CD14-positive monocyte (primary cell): ENCODE data around the gene PHLDA2. TPM values are rescaled to one million over a fixed set of nuclear protein-coding genes. Genes with fewer than 3 reads are reported as not detected.

ENCODE experiments used
- DNase-seq, 3 donors: peaks; one replicate each; pipeline ENCODE4 v3.0.0-alpha.2; 2011 to 2022
- H2AFZ ChIP-seq: 2 replicates; pipeline ENCODE4 v1.6.0; 2012; ENCODE audit warnings: mild to moderate bottlenecking, low read depth, low read length, inconsistent platforms; ENCODE audit not compliant: insufficient read depth, poor library complexity, severe bottlenecking
- H3K27ac ChIP-seq, 2 donors: 1 replicate in 1 of 2; 2 replicates in 1 of 2; pipeline ENCODE4 v1.5.1; 2012 to 2013; ENCODE audit warnings: low read length in 2 of 2, control low read depth in 1 of 2, inconsistent platforms in 1 of 2, low read depth in 1 of 2, mild to moderate bottlenecking in 1 of 2
- H3K27me3 ChIP-seq, 2 donors: one replicate each; pipeline versions ENCODE4 v1.6.0 to v1.6.1; 2011 to 2013; ENCODE audit warnings: low read length in 2 of 2; ENCODE audit not compliant: control insufficient read depth in 2 of 2, insufficient read depth in 2 of 2
- H3K36me3 ChIP-seq, 2 donors: replicated peaks in 1 of 2; 1 replicate in 1 of 2; 2 replicates in 1 of 2; pipeline versions ENCODE4 v1.5.1 to v1.6.1; 2012 to 2013; ENCODE audit warnings: low read length in 2 of 2, control low read depth in 1 of 2, inconsistent platforms in 1 of 2, mild to moderate bottlenecking in 1 of 2; ENCODE audit not compliant: insufficient read depth in 2 of 2, control insufficient read depth in 1 of 2
- H3K4me1 ChIP-seq, 2 donors: 1 replicate in 1 of 2; 2 replicates in 1 of 2; pipeline versions ENCODE4 v1.5.1 to v1.6.1; 2012 to 2013; ENCODE audit warnings: low read length in 2 of 2, control low read depth in 1 of 2, inconsistent platforms in 1 of 2, mild to moderate bottlenecking in 1 of 2, moderate library complexity in 1 of 2; ENCODE audit not compliant: insufficient read depth in 2 of 2, control insufficient read depth in 1 of 2
- H3K4me2 ChIP-seq: replicated peaks from 2 replicates; pipeline ENCODE3; 2012; ENCODE audit warnings: low read length, moderate library complexity, mild to moderate bottlenecking; ENCODE audit not compliant: poor library complexity, severe bottlenecking; ENCODE audit errors: extremely low read depth
- H3K4me3 ChIP-seq, 3 experiments: fragments of 200-600 bp in 1 of 3; sonication (generic) in 1 of 3; replicated peaks in 1 of 3; 1 replicate in 2 of 3; 2 replicates in 1 of 3; pipeline ENCODE4 v1.5.1; 2011 to 2013; ENCODE audit warnings: low read length in 3 of 3, mild to moderate bottlenecking in 3 of 3, control low read depth in 2 of 3, low read depth in 2 of 3, inconsistent platforms in 1 of 3, moderate library complexity in 1 of 3
- H3K79me2 ChIP-seq: 2 replicates; pipeline ENCODE4 v1.6.0; 2012; ENCODE audit warnings: mild to moderate bottlenecking, control low read depth, inconsistent platforms, low read length, moderate library complexity; ENCODE audit not compliant: insufficient read depth
- H3K9ac ChIP-seq: 2 replicates; pipeline ENCODE4 v1.6.0; 2017; ENCODE audit warnings: low read length, mild to moderate bottlenecking; ENCODE audit not compliant: insufficient read depth, poor library complexity, severe bottlenecking
- H3K9me3 ChIP-seq, 2 donors: replicated peaks in 1 of 2; 1 replicate in 1 of 2; 2 replicates in 1 of 2; pipeline versions ENCODE4 v1.5.1 to v1.6.1; 2012 to 2013; ENCODE audit warnings: low read length in 2 of 2, control low read depth in 1 of 2; ENCODE audit not compliant: control insufficient read depth in 1 of 2, insufficient read depth in 1 of 2
- H4K20me1 ChIP-seq: 2 replicates; pipeline ENCODE4 v1.6.0; 2012; ENCODE audit warnings: mild to moderate bottlenecking, low read length, control low read depth, moderate library complexity; ENCODE audit not compliant: insufficient read depth
- H3K27ac Mint-ChIP-seq, 7 donors: one replicate each; pipeline ENCODE4 v1.8.0; 2020; ENCODE audit warnings: mild to moderate bottlenecking in 7 of 7, mixed read lengths in 7 of 7, moderate library complexity in 6 of 7, inconsistent platforms in 2 of 7
- H3K27me3 Mint-ChIP-seq, 3 donors: one replicate each; pipeline ENCODE4 v1.8.0; 2021 to 2022; ENCODE audit warnings: low read depth in 3 of 3, mild to moderate bottlenecking in 3 of 3, mixed read lengths in 3 of 3, moderate library complexity in 3 of 3, inconsistent platforms in 1 of 3
- H3K36me3 Mint-ChIP-seq, 2 donors: one replicate each; pipeline ENCODE4 v1.8.0; 2020; ENCODE audit warnings: mixed read lengths in 2 of 2, inconsistent platforms in 1 of 2, mild to moderate bottlenecking in 1 of 2
- H3K4me1 Mint-ChIP-seq: one replicate; pipeline ENCODE4 v1.8.0; 2020; ENCODE audit warnings: mild to moderate bottlenecking, mixed read lengths
- H3K4me3 Mint-ChIP-seq, 2 donors: one replicate each; pipeline ENCODE4 v1.8.0; 2020; ENCODE audit warnings: mild to moderate bottlenecking in 2 of 2, mixed read lengths in 2 of 2, moderate library complexity in 1 of 2
- H3K9me3 Mint-ChIP-seq, 7 donors: one replicate each; pipeline ENCODE4 v1.8.0; 2020 to 2022; ENCODE audit warnings: mixed read lengths in 7 of 7, mild to moderate bottlenecking in 6 of 7, moderate library complexity in 6 of 7, inconsistent platforms in 2 of 7
- CTCF ChIP-seq: fragments of 200-600 bp; IDR thresholded peaks from one replicate; pipeline ENCODE4 v1.8.0; 2022; ENCODE audit warnings: antibody characterized with exemption, mild to moderate bottlenecking
- WGBS: methylation state at CpG from one replicate; pipeline ENCODE4 v1.1.5; 2013; ENCODE audit warnings: missing lambda C conversion rate; ENCODE audit not compliant: insufficient coverage; 5-methylcytosine and 5-hydroxymethylcytosine counted together
- intact Hi-C, 2 donors: fragments of 100-400 bp; cut with micrococcal nuclease; formaldehyde crosslinking; loops; one replicate each; pipeline versions ENCODE4 v1.15.0 to v1.15.1; 2023
- polyA plus RNA-seq, 3 donors: library from polyadenylated mRNA; depleted of rRNA in 1 of 3; unstranded in 2 of 3; stranded (reverse) in 1 of 3; fragments of 300-500 nt in 2 of 3; fragments of >200 nt in 1 of 3; fragmentation: Illumina TruSeq in 2 of 3; gene quantifications; 1 replicate in 2 of 3; 2 replicates in 1 of 3; pipeline ENCODE4 v1.2.3, GENCODE V29; 2012 to 2021

PHLDA2 gene
- polyA plus RNA-seq, 3 donors: 2.6 to 54.5 (median 4.7) TPM

- peaks cover 41% of the 10 kb centered on the region for H3K4me1 Mint-ChIP-seq
- no peak for TF ChIP-seq CTCF
- peaks cover 2 to 14% of the 10 kb centered on the region in 2 donors for H3K9me3 ChIP-seq
- H3K79me2 ChIP-seq: no peaks in the 10 kb centered on the region
- H3K4me3 Mint-ChIP-seq: no peak overlapping the region
- peaks cover 30 to 51% (median 34%) of the 10 kb centered on the region in 3 donors for H3K27me3 Mint-ChIP-seq
- no peak overlapping the region for H3K27ac ChIP-seq
- no peak for DNase-seq
- no CpG with 5 or more reads among the region's 4 CpGs for whole genome bisulfite sequencing
- H3K4me2 ChIP-seq: no peak overlapping the region
- peaks cover 50 to 66% of the 10 kb centered on the region in 2 donors for H3K4me1 ChIP-seq
- peaks cover 4 to 10% of the 10 kb centered on the region in 2 donors for H3K36me3 Mint-ChIP-seq
- peaks cover 8 to 29% of the 10 kb centered on the region in 2 donors for H3K27me3 ChIP-seq
- no peak overlapping the region for H2AFZ ChIP-seq
- peak overlapping the region in 6 of 7 donors; percentile 19 to 96 (median 75) for H3K27ac Mint-ChIP-seq
- H3K4me3 ChIP-seq: no peak overlapping the region
- intact Hi-C loops: loop anchor here (5.0 kb wide), 2 partner anchors 34 to 61 kb away; partner anchors contain the start of gene NAP1L4 (in 2 of the 2)
- H3K36me3 ChIP-seq: no peaks in the 10 kb centered on the region
- H3K9ac ChIP-seq: no peak overlapping the region
- H4K20me1 ChIP-seq: peaks cover 17% of the 10 kb centered on the region
- H3K9me3 Mint-ChIP-seq: peaks cover 0 to 14% (median 3%) of the 10 kb centered on the region in 7 donors
These were observed 2.2 kb upstream of the PHLDA2 start for GRCh38 chr11:2931420-2931746.

GRCh38 chr11:2930704-2931419 is 1.6 kb upstream of the PHLDA2 start:
- Histone ChIP-seq H3K36me3 (no peaks in the 10 kb centered on the region), H4K20me1 (peaks cover 17% of the 10 kb centered on the region), H3K79me2 (no peaks in the 10 kb centered on the region), H3K4me1 (peaks cover 50 to 66% of the 10 kb centered on the region in 2 donors), H3K9ac (peak overlapping the region; percentile 81), H3K27me3 (peaks cover 8 to 32% of the 10 kb centered on the region in 2 donors), H3K4me2 (peak overlapping the region; percentile 85), H3K9me3 (peaks cover 2 to 14% of the 10 kb centered on the region in 2 donors), H2AFZ (peak overlapping the region; percentile 38), H3K4me3 (peak overlapping the region; percentile 38 to 73 (median 63)), H3K27ac (peak overlapping the region; percentile 61 to 92)
- 64% methylated on average over 14 of the region's 21 CpGs for WGBS
- intact Hi-C loops: loop anchor here (5.0 kb wide), 2 partner anchors 34 to 61 kb away; partner anchors contain the start of gene NAP1L4 (in 2 of the 2)
- peak overlapping the region; percentile 87 to 92 for H3K4me3 Mint-ChIP-seq
- H3K27me3 Mint-ChIP-seq: peaks cover 32 to 53% (median 35%) of the 10 kb centered on the region in 3 donors
- peak; percentile 43 to 63 (median 61) for DNase-seq
- peak; percentile 92 for TF ChIP-seq CTCF
- peaks cover 0 to 14% (median 5%) of the 10 kb centered on the region in 7 donors for H3K9me3 Mint-ChIP-seq
- peaks cover 4 to 12% of the 10 kb centered on the region in 2 donors for H3K36me3 Mint-ChIP-seq
- peaks cover 41% of the 10 kb centered on the region for H3K4me1 Mint-ChIP-seq
- peak overlapping the region; percentile 73 to 97 (median 96) for H3K27ac Mint-ChIP-seq
